ENCODE measurements around the gene CCN5.

Gene CCN5

DNA sequence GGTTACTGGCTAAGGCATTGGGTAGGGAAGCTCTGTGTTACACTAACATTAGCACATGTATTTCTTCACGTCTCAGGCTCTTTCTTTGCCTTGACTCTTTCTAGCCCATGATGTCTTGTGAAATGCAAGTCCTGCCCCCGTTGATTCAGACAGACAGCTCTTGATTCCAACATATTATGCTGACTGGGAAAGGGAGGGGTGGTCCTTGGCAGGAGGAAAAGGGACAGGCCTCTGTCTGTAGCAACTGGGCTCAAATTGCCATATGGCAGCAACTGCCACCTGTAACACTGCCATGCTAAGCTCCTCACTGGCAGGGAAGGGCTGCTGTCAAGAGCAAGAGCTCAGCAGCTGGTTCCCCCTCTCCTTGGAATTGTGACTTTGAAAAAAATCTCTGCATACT is 24.8 kb downstream of the CCN5 start:
- DNase-seq (ENCODE audit: low spot score): no peak
- in situ Hi-C loops (cut with MboI; ENCODE audit: low sequenced_read_pairs, unreplicated experiment): loop anchor here (10.0 kb wide), 1 partner anchor 125 kb away; no protein-coding TSS in a partner anchor
- TF ChIP-seq, protein P1, sequence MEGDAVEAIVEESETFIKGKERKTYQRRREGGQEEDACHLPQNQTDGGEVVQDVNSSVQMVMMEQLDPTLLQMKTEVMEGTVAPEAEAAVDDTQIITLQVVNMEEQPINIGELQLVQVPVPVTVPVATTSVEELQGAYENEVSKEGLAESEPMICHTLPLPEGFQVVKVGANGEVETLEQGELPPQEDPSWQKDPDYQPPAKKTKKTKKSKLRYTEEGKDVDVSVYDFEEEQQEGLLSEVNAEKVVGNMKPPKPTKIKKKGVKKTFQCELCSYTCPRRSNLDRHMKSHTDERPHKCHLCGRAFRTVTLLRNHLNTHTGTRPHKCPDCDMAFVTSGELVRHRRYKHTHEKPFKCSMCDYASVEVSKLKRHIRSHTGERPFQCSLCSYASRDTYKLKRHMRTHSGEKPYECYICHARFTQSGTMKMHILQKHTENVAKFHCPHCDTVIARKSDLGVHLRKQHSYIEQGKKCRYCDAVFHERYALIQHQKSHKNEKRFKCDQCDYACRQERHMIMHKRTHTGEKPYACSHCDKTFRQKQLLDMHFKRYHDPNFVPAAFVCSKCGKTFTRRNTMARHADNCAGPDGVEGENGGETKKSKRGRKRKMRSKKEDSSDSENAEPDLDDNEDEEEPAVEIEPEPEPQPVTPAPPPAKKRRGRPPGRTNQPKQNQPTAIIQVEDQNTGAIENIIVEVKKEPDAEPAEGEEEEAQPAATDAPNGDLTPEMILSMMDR (IDR thresholded peaks at IDR 0.05; ENCODE audit: borderline replicate concordance, control extremely low read depth, extremely low read depth, insufficient read depth, missing control alignments): no peak

DNA sequence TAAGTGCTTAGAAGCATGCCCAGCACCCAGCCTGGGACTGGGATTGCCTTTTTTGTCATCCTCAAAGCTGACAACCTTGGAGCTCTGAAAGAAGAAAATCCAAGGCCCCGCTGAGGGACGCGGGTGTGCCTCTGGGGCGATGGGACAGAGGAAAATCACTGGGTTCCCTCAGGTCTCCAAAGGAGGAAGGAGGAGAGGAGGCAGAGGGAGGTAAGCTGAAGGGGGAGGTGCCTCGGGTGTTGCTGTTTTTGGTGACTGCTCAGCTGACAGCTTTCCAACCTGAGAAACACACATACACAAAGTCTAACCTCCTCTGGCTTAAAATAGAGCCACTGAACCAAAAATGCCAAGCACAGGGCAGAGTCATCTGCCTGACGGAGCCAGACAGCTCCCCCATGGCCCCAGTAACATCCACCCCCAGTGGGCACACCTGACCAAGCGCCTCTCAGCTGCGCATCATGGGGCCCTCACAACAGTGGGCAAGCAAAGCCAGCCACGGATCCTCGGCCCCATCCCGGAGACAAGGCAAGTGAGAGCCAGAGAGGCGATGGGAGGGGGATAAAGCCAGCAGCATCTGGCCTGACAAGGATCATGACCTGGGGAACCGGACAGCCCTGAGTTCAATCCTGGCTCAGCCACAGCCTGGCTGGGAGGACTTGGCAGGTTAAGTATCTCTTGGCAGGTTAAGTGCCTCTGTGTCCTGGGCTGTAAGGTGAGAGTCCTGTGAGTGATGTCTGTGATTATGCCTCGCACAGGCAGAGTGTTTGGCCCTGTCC is 27.3 kb downstream of the CCN5 start:
- TF ChIP-seq, protein P1 (IDR thresholded peaks at IDR 0.05; ENCODE audit: borderline replicate concordance, control extremely low read depth, extremely low read depth, insufficient read depth, missing control alignments): no peak
- DNase-seq (ENCODE audit: low spot score): no peak
- in situ Hi-C loops (cut with MboI; ENCODE audit: low sequenced_read_pairs, unreplicated experiment): loop anchor here (10.0 kb wide), 1 partner anchor 122 kb away; no protein-coding TSS in a partner anchor

GRCh38 chr20:44743080-44743701 is 28.0 kb downstream of the CCN5 start:
- no peak for DNase-seq (ENCODE audit: low spot score)
- TF ChIP-seq, protein P1 (IDR thresholded peaks at IDR 0.05; ENCODE audit: borderline replicate concordance, control extremely low read depth, extremely low read depth, insufficient read depth, missing control alignments): no peak
- in situ Hi-C loops (cut with MboI; ENCODE audit: low sequenced_read_pairs, unreplicated experiment): loop anchor here (10.0 kb wide), 1 partner anchor 122 kb away; no protein-coding TSS in a partner anchor

- in situ Hi-C loops (cut with MboI; ENCODE audit: low sequenced_read_pairs, unreplicated experiment): loop anchor here (10.0 kb wide), 1 partner anchor 121 kb away; no protein-coding TSS in a partner anchor
- DNase-seq (ENCODE audit: low spot score): no peak
- TF ChIP-seq, protein P1 (IDR thresholded peaks at IDR 0.05; ENCODE audit: borderline replicate concordance, control extremely low read depth, extremely low read depth, insufficient read depth, missing control alignments): no peak
Observed at GRCh38 chr20:44743916-44744655, 28.9 kb downstream of the CCN5 start.

DNA sequence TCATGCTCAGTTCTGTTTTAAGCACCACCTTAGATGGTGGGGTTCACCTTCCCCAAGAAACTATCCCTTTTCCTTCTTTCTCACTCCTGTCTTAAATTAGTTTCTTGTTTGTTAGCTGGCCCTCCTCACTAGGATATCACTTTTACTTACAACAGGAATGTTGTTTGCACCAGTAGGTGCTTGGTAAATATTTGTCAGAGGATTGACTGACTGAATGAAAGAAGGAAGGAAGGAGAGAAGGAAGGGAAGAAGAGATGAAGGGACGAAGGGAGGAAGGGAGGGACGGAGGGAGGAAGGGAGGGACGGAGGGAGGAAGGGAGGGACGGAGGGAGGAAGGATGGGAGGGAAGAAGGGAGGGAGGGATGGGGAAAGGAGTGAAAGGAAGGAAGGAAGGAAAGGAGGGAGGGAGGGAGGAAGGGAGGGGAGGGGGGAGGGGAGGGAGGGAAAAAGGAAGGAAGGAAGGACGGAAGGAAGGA is 30.0 kb downstream of the CCN5 start:
- TF ChIP-seq, protein P1 (IDR thresholded peaks at IDR 0.05; ENCODE audit: borderline replicate concordance, control extremely low read depth, extremely low read depth, insufficient read depth, missing control alignments): no peak
- in situ Hi-C loops (cut with MboI; ENCODE audit: low sequenced_read_pairs, unreplicated experiment): loop anchor here (10.0 kb wide), 1 partner anchor 120 kb away; no protein-coding TSS in a partner anchor
- DNase-seq (ENCODE audit: low spot score): no peak

Data from GM13976 (cell line).